WERI-Rb-1 (cell line): ENCODE data around the gene LATS1.

Experiments used
- DNase-seq: peaks from one replicate; pipeline ENCODE4 v3.0.0-alpha.2; 2020
- H3K27ac ChIP-seq: fragments of 250-450 bp; sonication (Bioruptor Pico); 2 replicates; pipeline ENCODE4 v1.5.1; 2020; ENCODE audit warnings: mild to moderate bottlenecking, moderate library complexity
- H3K27me3 ChIP-seq: fragments of 250-450 bp; sonication (Bioruptor Pico); 2 replicates; pipeline ENCODE4 v1.5.1; 2021; ENCODE audit warnings: mild to moderate bottlenecking, low read depth, moderate library complexity; ENCODE audit not compliant: insufficient read depth, severe bottlenecking
- H3K36me3 ChIP-seq: fragments of 250-450 bp; sonication (Bioruptor Pico); 2 replicates; pipeline ENCODE4 v1.5.1; 2020; ENCODE audit warnings: mild to moderate bottlenecking, moderate library complexity
- H3K4me3 ChIP-seq: 2 replicates; pipeline ENCODE4 v1.5.1; 2011; ENCODE audit warnings: low read depth, mild to moderate bottlenecking, control low read depth, low read length
- H3K9me3 ChIP-seq: fragments of 250-450 bp; sonication (Bioruptor Pico); 2 replicates; pipeline ENCODE4 v1.5.1; 2021; ENCODE audit warnings: mild to moderate bottlenecking, moderate library complexity; ENCODE audit not compliant: severe bottlenecking
- CTCF ChIP-seq: IDR thresholded peaks from 2 replicates; pipeline ENCODE4 v1.5.1; 2011; ENCODE audit warnings: low read depth, mild to moderate bottlenecking, control low read depth, inconsistent platforms, low read length

Gene LATS1

GRCh38 chr6:149733089-149733720 lies 15.3 kb upstream of the LATS1 start:
- Histone ChIP-seq H3K4me3 (no peak overlapping the region), H3K36me3 (peaks cover 83% of the 10 kb centered on the region), H3K27ac (no peak overlapping the region), H3K9me3 (no peaks in the 10 kb centered on the region), H3K27me3 (no peaks in the 10 kb centered on the region)
- no peak for DNase-seq
- no peak for TF ChIP-seq CTCF

- TF ChIP-seq CTCF: no peak
- no peaks in the 10 kb centered on the region for H3K27me3 ChIP-seq
- no peak for DNase-seq
- peaks cover 79% of the 10 kb centered on the region for H3K36me3 ChIP-seq
- H3K27ac ChIP-seq: no peak overlapping the region
- no peaks in the 10 kb centered on the region for H3K9me3 ChIP-seq
- H3K4me3 ChIP-seq: no peak overlapping the region
Observed at GRCh38 chr6:149729824-149730223, 11.9 kb upstream of the LATS1 start.

GRCh38 chr6:149728499-149729234 lies 10.8 kb upstream of the LATS1 start:
- Histone ChIP-seq H3K36me3 (peaks cover 78% of the 10 kb centered on the region), H3K9me3 (no peaks in the 10 kb centered on the region), H3K27me3 (no peaks in the 10 kb centered on the region), H3K4me3 (no peak overlapping the region), H3K27ac (no peak overlapping the region)
- no peak for DNase-seq
- TF ChIP-seq CTCF: no peak

- Histone ChIP-seq H3K9me3 (no peaks in the 10 kb centered on the region), H3K4me3 (no peak overlapping the region), H3K27me3 (no peaks in the 10 kb centered on the region), H3K36me3 (peaks cover 81% of the 10 kb centered on the region), H3K27ac (no peak overlapping the region)
- no peak for DNase-seq
- no peak for TF ChIP-seq CTCF
Observed at GRCh38 chr6:149727793-149728498, 10.0 kb upstream of the LATS1 start.

- Histone ChIP-seq H3K9me3 (no peaks in the 10 kb centered on the region), H3K4me3 (no peak overlapping the region), H3K27me3 (no peaks in the 10 kb centered on the region), H3K27ac (no peak overlapping the region), H3K36me3 (peaks cover 65% of the 10 kb centered on the region)
- no peak for DNase-seq
- TF ChIP-seq CTCF: no peak
Observed at GRCh38 chr6:149725785-149726184, 7.9 kb upstream of the LATS1 start.
